Activated naive CD8-positive, alpha-beta T cell treated with anti-CD3 and anti-CD28 coated beads, Interleukin-2, amount 50 U/mL, for 24 hours (primary cell): Measurements from ENCODE around the gene ORC6.

ENCODE experiments used
- ATAC-seq: fragments of 150-1000 bp; cut with Tn5 transposase; one replicate; pipeline ENCODE4 v1.10.0; 2021
- DNase-seq: peaks from one replicate; pipeline ENCODE4 v3.0.0; 2021
- H3K27ac Mint-ChIP-seq: one replicate; pipeline ENCODE4 v1.8.0; 2021; ENCODE audit warnings: mild to moderate bottlenecking, mixed read lengths
- H3K27me3 Mint-ChIP-seq: one replicate; pipeline ENCODE4 v1.8.0; 2021; ENCODE audit warnings: mixed read lengths
- H3K36me3 Mint-ChIP-seq: one replicate; pipeline ENCODE4 v1.8.0; 2021; ENCODE audit warnings: low read depth, mixed read lengths
- H3K4me1 Mint-ChIP-seq: one replicate; pipeline ENCODE4 v1.8.0; 2021; ENCODE audit warnings: mixed read lengths
- H3K4me3 Mint-ChIP-seq: one replicate; pipeline ENCODE4 v1.8.0; 2021; ENCODE audit warnings: mild to moderate bottlenecking, moderate library complexity, mixed read lengths
- H3K9me3 Mint-ChIP-seq: one replicate; pipeline ENCODE4 v1.8.0; 2021; ENCODE audit warnings: mixed read lengths

Gene ORC6

GRCh38 chr16:46732561-46732960, 43.1 kb downstream of the ORC6 start:
- H3K27ac Mint-ChIP-seq = no peak overlapping the region
- H3K9me3 Mint-ChIP-seq = no peaks in the 10 kb centered on the region
- ATAC-seq (no peak), DNase-seq (no peak)
- H3K36me3 Mint-ChIP-seq = no peaks in the 10 kb centered on the region
- no peaks in the 10 kb centered on the region for H3K4me1 Mint-ChIP-seq
- H3K27me3 Mint-ChIP-seq = no peaks in the 10 kb centered on the region
- H3K4me3 Mint-ChIP-seq = no peak overlapping the region

GRCh38 chr16:46733319-46733830, 43.9 kb downstream of the ORC6 start:
- Mint-ChIP-seq H3K27ac (no peak overlapping the region), H3K27me3 (no peaks in the 10 kb centered on the region), H3K4me1 (no peaks in the 10 kb centered on the region), H3K4me3 (no peak overlapping the region), H3K36me3 (no peaks in the 10 kb centered on the region), H3K9me3 (no peaks in the 10 kb centered on the region)
- DNase-seq (no peak), ATAC-seq (no peak)

- Mint-ChIP-seq H3K27me3 (no peaks in the 10 kb centered on the region), H3K36me3 (no peaks in the 10 kb centered on the region), H3K27ac (no peak overlapping the region), H3K9me3 (no peaks in the 10 kb centered on the region), H3K4me3 (no peak overlapping the region), H3K4me1 (no peaks in the 10 kb centered on the region)
- no peak for ATAC-seq
- no peak for DNase-seq
Observed at GRCh38 chr16:46736695-46737094, 47.2 kb downstream of the ORC6 start.

- Mint-ChIP-seq H3K9me3 (no peaks in the 10 kb centered on the region), H3K36me3 (no peaks in the 10 kb centered on the region), H3K27me3 (no peaks in the 10 kb centered on the region), H3K27ac (no peak overlapping the region), H3K4me1 (peaks cover 2% of the 10 kb centered on the region), H3K4me3 (no peak overlapping the region)
- no peak for ATAC-seq
- DNase-seq = no peak
Observed at GRCh38 chr16:46737621-46738214, 48.3 kb downstream of the ORC6 start.

GRCh38 chr16:46739934-46740333, 50.5 kb downstream of the ORC6 start:
- DNase-seq (no peak), ATAC-seq (no peak)
- Mint-ChIP-seq H3K27ac (no peak overlapping the region), H3K4me1 (peaks cover 10% of the 10 kb centered on the region), H3K9me3 (no peaks in the 10 kb centered on the region), H3K36me3 (no peaks in the 10 kb centered on the region), H3K4me3 (no peak overlapping the region), H3K27me3 (no peaks in the 10 kb centered on the region)

- no peaks in the 10 kb centered on the region for H3K27me3 Mint-ChIP-seq
Observed at GRCh38 chr16:46743232-46743719, 53.8 kb downstream of the ORC6 start.

GRCh38 chr16:46745617-46746016, 56.2 kb downstream of the ORC6 start:
- Mint-ChIP-seq H3K36me3 (no peaks in the 10 kb centered on the region), H3K4me1 (peaks cover 10% of the 10 kb centered on the region), H3K27ac (no peak overlapping the region), H3K9me3 (no peaks in the 10 kb centered on the region), H3K4me3 (no peak overlapping the region), H3K27me3 (no peaks in the 10 kb centered on the region)
- ATAC-seq (no peak), DNase-seq (no peak)

More at GRCh38 chr16:46743232-46743719, 53.8 kb downstream of the ORC6 start:
- H3K9me3 Mint-ChIP-seq = no peaks in the 10 kb centered on the region
- H3K4me3 Mint-ChIP-seq = no peak overlapping the region
- no peak overlapping the region for H3K27ac Mint-ChIP-seq
- no peaks in the 10 kb centered on the region for H3K36me3 Mint-ChIP-seq
- DNase-seq (no peak), ATAC-seq (no peak)
- peaks cover 10% of the 10 kb centered on the region for H3K4me1 Mint-ChIP-seq

- Mint-ChIP-seq H3K4me1 (peaks cover 10% of the 10 kb centered on the region), H3K27me3 (no peaks in the 10 kb centered on the region), H3K9me3 (no peaks in the 10 kb centered on the region), H3K27ac (no peak overlapping the region), H3K4me3 (no peak overlapping the region), H3K36me3 (no peaks in the 10 kb centered on the region)
- DNase-seq (no peak), ATAC-seq (no peak)
Observed at GRCh38 chr16:46746821-46747776, 57.6 kb downstream of the ORC6 start.
